H1 (cell line): ENCODE measurements around the gene C1QL1. TPM values are rescaled to one million over a fixed set of nuclear protein-coding genes. Genes with fewer than 3 reads are reported as not detected.
A peak's percentile ranks its signal among the peaks of the same experiment; 100 is the strongest.

ENCODE experiments used
- ASH2L ChIP-seq: fragments of 200-600, 300-600 bp; sonication (generic); IDR thresholded peaks from one replicate; pipeline ENCODE4 v1.7.1; 2017; ENCODE audit warnings: low read length
- HDAC6 ChIP-seq: IDR thresholded peaks from one replicate; pipeline ENCODE4 v1.7.1; 2012; ENCODE audit warnings: low read depth, mild to moderate bottlenecking, inconsistent platforms, low read length, moderate library complexity
- JUND ChIP-seq: IDR thresholded peaks from 2 replicates; pipeline ENCODE4 v1.6.1; 2011; ENCODE audit warnings: mild to moderate bottlenecking, improper control_type of control experiment, low read length
- PHF8 ChIP-seq: fragments of 200-600 bp; sonication (generic); conservative IDR thresholded peaks from 2 replicates; pipeline ENCODE4 v1.7.1; 2012; ENCODE audit warnings: low read depth, mild to moderate bottlenecking, inconsistent platforms, low read length, moderate library complexity
- SAP30 ChIP-seq: fragments of 300-600 bp; sonication (generic); IDR thresholded peaks from 2 replicates; pipeline ENCODE4 v1.7.1; 2012; ENCODE audit warnings: low read length, moderate library complexity, mild to moderate bottlenecking, inconsistent platforms; ENCODE audit not compliant: insufficient read depth, insufficient replicate concordance
- SIX5 ChIP-seq: IDR thresholded peaks from 2 replicates; pipeline ENCODE4 v1.6.1; 2011; ENCODE audit warnings: mild to moderate bottlenecking, low read depth, low read length
- TAF7 ChIP-seq: optimal IDR thresholded peaks from 2 replicates; pipeline ENCODE3; 2011; ENCODE audit warnings: low read depth, mild to moderate bottlenecking, inconsistent platforms, low read length, moderate library complexity, borderline replicate concordance
- TCF12 ChIP-seq: IDR thresholded peaks from 2 replicates; pipeline ENCODE4 v1.6.1; 2011; ENCODE audit warnings: low read depth, mild to moderate bottlenecking, low read length
- polyA plus RNA-seq, 7 experiments: library from polyadenylated mRNA; depleted of rRNA in 3 of 7; stranded (reverse) in 5 of 7; unstranded in 2 of 7; fragments of >200 nt in 5 of 7; fragments of 200-250 nt in 2 of 7; gene quantifications; 1 replicate in 5 of 7; 2 replicates in 1 of 7; 4 replicates in 1 of 7; pipeline versions ENCODE4 v1.2.1 to v1.2.3, GENCODE V29; 2011 to 2013; ENCODE audit warnings: missing spikeins in 2 of 7, mixed read lengths in 2 of 7
- total RNA-seq: library from RNA; stranded (reverse); fragmentation: NEBNext Ultra II Directional; extraction: Animal tissue kit (Norgen Biotek cat#: 25700); gene quantifications from 2 replicates; pipeline ENCODE4 v1.2.1, GENCODE V29; 2021
- TF ChIP-seq, protein P1 (sequence below): fragments of 300-600 bp; sonication (generic); IDR thresholded peaks from 2 replicates; pipeline ENCODE4 v1.7.1; 2012; ENCODE audit warnings: low read length, moderate library complexity, mild to moderate bottlenecking, inconsistent platforms; ENCODE audit not compliant: insufficient replicate concordance
- TF ChIP-seq, protein P2 (sequence below): IDR thresholded peaks from 2 replicates; pipeline ENCODE4 v1.6.1; 2012; ENCODE audit warnings: inconsistent platforms

The C1QL1 gene
- total and polyA plus RNA-seq, 2 of the 8 experiments (the other 6 are each of a cell fraction or from before 2014, with no cell fraction given) = 7.6 to 10.5 TPM

DNA sequence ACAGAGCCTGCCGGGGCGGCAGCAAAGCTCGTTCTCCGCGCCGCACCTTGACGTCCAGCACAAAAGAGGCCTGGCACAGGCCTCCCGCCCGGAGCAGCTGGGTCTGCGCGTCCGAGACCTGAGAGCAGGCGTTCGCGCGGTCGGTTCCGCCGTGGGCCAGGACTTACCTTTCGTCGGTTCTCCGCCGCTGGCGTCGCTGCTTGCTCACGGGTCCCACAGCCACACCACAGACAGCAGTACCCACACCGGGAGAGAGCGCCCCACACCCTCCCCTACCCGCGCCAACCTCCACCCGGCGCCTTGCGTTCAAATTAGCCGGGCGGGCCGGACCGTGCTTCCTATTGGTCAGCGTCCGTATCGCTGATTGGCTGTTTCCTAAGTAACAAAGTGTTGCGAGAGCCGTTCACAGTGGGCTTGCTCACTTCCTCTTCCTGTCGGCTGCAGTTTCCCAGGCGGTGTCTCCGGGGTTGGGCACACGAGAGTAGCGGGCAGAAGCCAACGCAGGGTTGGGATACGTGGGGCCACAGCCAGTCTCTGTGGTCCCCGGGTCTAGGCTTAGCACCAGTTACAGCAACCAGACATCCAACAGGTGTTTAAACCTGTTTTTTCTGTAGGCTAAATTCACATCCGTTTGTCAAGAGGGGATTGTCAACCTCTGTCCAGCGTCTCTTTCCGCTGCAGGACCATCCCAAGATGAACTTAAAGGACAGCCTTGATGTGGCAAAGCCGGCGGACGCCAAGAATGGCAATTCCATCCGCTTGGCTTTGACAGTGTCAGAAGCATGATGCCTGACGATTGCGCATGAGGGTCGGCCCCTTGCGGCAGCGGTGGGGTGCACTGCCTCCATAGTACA, 20.4 kb downstream of the C1QL1 start, which contains the start of gene KIF18B (continued):
- TF ChIP-seq, protein P1, sequence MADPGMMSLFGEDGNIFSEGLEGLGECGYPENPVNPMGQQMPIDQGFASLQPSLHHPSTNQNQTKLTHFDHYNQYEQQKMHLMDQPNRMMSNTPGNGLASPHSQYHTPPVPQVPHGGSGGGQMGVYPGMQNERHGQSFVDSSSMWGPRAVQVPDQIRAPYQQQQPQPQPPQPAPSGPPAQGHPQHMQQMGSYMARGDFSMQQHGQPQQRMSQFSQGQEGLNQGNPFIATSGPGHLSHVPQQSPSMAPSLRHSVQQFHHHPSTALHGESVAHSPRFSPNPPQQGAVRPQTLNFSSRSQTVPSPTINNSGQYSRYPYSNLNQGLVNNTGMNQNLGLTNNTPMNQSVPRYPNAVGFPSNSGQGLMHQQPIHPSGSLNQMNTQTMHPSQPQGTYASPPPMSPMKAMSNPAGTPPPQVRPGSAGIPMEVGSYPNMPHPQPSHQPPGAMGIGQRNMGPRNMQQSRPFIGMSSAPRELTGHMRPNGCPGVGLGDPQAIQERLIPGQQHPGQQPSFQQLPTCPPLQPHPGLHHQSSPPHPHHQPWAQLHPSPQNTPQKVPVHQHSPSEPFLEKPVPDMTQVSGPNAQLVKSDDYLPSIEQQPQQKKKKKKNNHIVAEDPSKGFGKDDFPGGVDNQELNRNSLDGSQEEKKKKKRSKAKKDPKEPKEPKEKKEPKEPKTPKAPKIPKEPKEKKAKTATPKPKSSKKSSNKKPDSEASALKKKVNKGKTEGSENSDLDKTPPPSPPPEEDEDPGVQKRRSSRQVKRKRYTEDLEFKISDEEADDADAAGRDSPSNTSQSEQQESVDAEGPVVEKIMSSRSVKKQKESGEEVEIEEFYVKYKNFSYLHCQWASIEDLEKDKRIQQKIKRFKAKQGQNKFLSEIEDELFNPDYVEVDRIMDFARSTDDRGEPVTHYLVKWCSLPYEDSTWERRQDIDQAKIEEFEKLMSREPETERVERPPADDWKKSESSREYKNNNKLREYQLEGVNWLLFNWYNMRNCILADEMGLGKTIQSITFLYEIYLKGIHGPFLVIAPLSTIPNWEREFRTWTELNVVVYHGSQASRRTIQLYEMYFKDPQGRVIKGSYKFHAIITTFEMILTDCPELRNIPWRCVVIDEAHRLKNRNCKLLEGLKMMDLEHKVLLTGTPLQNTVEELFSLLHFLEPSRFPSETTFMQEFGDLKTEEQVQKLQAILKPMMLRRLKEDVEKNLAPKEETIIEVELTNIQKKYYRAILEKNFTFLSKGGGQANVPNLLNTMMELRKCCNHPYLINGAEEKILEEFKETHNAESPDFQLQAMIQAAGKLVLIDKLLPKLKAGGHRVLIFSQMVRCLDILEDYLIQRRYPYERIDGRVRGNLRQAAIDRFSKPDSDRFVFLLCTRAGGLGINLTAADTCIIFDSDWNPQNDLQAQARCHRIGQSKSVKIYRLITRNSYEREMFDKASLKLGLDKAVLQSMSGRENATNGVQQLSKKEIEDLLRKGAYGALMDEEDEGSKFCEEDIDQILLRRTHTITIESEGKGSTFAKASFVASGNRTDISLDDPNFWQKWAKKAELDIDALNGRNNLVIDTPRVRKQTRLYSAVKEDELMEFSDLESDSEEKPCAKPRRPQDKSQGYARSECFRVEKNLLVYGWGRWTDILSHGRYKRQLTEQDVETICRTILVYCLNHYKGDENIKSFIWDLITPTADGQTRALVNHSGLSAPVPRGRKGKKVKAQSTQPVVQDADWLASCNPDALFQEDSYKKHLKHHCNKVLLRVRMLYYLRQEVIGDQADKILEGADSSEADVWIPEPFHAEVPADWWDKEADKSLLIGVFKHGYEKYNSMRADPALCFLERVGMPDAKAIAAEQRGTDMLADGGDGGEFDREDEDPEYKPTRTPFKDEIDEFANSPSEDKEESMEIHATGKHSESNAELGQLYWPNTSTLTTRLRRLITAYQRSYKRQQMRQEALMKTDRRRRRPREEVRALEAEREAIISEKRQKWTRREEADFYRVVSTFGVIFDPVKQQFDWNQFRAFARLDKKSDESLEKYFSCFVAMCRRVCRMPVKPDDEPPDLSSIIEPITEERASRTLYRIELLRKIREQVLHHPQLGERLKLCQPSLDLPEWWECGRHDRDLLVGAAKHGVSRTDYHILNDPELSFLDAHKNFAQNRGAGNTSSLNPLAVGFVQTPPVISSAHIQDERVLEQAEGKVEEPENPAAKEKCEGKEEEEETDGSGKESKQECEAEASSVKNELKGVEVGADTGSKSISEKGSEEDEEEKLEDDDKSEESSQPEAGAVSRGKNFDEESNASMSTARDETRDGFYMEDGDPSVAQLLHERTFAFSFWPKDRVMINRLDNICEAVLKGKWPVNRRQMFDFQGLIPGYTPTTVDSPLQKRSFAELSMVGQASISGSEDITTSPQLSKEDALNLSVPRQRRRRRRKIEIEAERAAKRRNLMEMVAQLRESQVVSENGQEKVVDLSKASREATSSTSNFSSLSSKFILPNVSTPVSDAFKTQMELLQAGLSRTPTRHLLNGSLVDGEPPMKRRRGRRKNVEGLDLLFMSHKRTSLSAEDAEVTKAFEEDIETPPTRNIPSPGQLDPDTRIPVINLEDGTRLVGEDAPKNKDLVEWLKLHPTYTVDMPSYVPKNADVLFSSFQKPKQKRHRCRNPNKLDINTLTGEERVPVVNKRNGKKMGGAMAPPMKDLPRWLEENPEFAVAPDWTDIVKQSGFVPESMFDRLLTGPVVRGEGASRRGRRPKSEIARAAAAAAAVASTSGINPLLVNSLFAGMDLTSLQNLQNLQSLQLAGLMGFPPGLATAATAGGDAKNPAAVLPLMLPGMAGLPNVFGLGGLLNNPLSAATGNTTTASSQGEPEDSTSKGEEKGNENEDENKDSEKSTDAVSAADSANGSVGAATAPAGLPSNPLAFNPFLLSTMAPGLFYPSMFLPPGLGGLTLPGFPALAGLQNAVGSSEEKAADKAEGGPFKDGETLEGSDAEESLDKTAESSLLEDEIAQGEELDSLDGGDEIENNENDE = no peak
- TF ChIP-seq TAF7 (no peak), SIX5 (no peak), HDAC6 (no peak), ASH2L (peak; percentile 89), PHF8 (peak; percentile 80), SAP30 (peak; percentile 61), JUND (no peak), TCF12 (no peak)
- TF ChIP-seq, protein P2, sequence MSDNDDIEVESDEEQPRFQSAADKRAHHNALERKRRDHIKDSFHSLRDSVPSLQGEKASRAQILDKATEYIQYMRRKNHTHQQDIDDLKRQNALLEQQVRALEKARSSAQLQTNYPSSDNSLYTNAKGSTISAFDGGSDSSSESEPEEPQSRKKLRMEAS = peak; percentile 40
